ENCODE data around the gene PLCH1.

PLCH1 gene

DNA sequence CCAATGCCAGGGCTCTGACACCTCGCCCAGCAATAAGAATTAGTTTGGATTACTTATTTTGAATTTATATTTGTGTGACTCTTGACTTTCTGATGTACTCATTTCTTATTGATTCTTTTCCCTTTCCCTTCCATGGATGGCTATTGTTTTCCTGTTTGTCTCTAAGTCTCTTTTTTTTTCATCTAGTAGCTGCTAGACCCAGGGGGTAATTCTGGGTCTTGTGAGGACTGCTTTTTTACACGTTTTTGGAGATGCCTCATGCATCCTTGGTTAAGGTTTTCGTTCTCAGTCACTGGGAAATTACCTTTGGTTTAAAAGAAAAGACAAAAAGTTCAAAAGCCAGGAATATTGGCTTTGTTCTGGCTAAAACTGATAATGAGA, 381.2 kb downstream of the PLCH1 start:
- Mint-ChIP-seq H3K4me3 (no peak overlapping the region), H3K27ac (no peak overlapping the region), H3K4me1 (no peaks in the 10 kb centered on the region), H3K9me3 (peaks cover 9% of the 10 kb centered on the region), H3K27me3 (no peaks in the 10 kb centered on the region), H3K36me3 (no peaks in the 10 kb centered on the region)
- ATAC-seq, result no peak

DNA sequence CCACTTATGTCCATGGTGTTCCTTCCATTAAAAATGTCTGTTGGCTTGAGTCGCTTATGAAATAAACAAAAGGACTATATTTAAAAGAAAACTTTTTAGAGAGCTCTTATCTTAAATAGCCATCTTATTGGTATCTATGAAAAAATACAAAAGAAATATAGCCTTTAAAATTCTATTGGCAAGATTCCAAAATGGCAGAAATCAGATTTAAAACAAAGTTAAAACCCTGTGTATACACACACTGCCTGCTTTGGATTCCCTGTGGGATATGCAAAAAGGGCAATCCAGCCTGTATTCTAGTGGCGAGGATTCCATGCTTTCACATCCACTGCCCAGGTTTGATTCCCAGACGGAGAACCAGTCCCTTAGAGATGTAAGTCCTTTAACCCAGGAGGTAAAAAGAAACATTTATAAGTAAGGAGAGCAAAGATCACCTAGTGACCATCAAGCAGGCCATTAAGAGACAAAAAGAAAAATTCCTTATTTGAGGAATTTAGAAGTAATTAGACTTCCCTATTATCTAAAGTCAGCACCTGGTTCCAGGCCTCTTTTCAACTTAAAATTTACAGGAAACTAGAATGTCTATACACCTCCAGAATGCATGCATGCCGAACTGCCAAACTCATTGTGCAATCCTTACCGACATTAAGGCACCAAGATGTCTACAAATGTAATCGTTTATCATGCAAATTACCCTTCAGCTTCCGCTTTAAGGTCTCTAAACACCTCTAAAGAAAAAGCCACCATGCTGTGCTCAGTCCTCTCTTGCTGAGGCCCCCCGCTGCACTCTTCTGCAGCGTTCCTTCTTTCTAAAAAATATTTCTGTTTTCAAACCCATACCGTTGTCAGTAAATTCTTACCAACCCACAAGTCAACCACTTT, 381.8 kb downstream of the PLCH1 start:
- Mint-ChIP-seq H3K4me1 (no peaks in the 10 kb centered on the region), H3K27me3 (no peaks in the 10 kb centered on the region), H3K4me3 (no peak overlapping the region), H3K9me3 (peaks cover 9% of the 10 kb centered on the region), H3K36me3 (no peaks in the 10 kb centered on the region), H3K27ac (no peak overlapping the region)
- no peak for ATAC-seq

DNA sequence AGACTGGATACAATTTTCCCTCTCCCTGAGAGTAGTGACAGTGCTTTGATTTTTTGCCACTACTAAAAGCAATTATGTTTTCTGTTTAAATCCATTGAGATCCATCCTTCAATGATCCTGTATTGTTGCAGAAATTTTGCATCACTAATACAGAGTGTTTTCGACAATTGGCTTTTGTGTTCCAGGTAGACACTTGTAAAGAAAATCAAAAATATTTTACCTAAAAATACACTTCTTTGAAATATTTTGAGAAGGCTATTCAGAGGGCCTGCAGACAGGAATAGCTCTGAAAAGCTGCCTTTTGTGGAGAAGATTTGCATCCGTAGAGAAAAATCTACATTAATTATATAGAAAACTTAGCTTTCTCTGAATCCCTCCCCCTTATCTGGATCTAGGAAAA, 384.6 kb downstream of the PLCH1 start:
- no peak for ATAC-seq
- no peaks in the 10 kb centered on the region for H3K4me1 Mint-ChIP-seq
- no peak overlapping the region for H3K4me3 Mint-ChIP-seq
- H3K27ac Mint-ChIP-seq, result no peak overlapping the region
- H3K9me3 Mint-ChIP-seq, result peaks cover 9% of the 10 kb centered on the region
- no peaks in the 10 kb centered on the region for H3K27me3 Mint-ChIP-seq
- H3K36me3 Mint-ChIP-seq, result no peaks in the 10 kb centered on the region

DNA sequence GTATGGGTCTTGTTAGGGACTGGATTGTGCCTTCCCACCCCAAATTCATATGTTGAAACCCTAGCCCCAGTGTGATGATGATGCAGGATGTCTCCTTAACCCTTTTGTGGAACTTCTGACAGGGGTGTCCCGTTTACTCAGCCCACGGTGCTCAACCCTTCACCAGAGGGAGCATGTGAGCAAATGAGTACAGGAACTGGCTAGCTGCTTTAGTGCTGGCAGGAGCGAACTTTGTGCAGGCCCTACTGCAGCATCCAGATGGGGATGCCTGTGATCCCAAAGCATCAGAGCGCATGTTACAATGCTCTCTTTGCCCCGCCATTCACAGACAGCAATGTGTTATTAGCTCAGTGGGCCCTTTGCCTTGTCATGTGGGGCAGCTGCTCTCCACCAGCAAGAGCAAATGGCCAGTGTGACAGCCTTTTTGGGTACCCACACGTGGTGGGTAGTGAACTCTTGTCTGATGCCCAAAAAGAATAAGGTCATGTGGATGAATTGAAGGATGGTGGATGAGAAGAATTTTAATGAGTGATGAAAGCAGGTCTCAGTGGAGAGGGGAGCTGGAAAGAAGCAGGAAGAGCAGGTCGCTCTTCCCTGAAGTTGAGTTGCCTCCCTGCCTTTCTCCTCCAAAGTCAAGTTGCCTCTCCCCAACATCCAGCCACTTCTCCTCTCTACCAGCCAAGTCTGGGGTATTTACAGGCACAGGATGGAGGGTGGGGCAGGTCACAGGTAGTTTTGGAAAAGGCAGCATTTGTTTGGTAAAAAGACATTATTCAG, 388.1 kb downstream of the PLCH1 start:
- no peak for ATAC-seq
- H3K4me1 Mint-ChIP-seq, result no peaks in the 10 kb centered on the region
- no peaks in the 10 kb centered on the region for H3K27me3 Mint-ChIP-seq
- H3K4me3 Mint-ChIP-seq, result no peak overlapping the region
- H3K9me3 Mint-ChIP-seq, result no peaks in the 10 kb centered on the region
- no peak overlapping the region for H3K27ac Mint-ChIP-seq
- H3K36me3 Mint-ChIP-seq, result no peaks in the 10 kb centered on the region

DNA sequence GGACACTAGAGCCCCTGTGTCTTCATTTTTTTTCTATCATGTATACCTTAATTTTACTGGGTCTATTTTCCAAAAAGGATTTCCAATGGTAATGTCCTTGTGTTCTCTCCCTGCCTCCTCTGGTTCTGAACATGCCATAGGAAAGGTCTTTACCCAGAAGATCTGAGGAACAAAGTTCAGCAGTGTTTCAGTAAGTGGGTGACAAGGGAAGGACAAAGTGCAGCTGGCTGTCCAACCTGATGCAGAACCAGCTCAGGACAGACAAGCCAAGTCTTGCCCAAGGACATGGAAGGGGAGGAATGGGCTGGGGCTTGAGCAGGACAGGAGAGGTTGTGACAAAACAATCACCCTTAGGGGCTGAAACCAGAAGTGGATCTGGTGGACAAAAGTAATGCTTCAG, 390.2 kb downstream of the PLCH1 start:
- no peaks in the 10 kb centered on the region for H3K27me3 Mint-ChIP-seq
- no peaks in the 10 kb centered on the region for H3K9me3 Mint-ChIP-seq
- H3K4me3 Mint-ChIP-seq, result no peak overlapping the region
- no peak overlapping the region for H3K27ac Mint-ChIP-seq
- H3K36me3 Mint-ChIP-seq, result no peaks in the 10 kb centered on the region
- no peaks in the 10 kb centered on the region for H3K4me1 Mint-ChIP-seq
- no peak for ATAC-seq

DNA sequence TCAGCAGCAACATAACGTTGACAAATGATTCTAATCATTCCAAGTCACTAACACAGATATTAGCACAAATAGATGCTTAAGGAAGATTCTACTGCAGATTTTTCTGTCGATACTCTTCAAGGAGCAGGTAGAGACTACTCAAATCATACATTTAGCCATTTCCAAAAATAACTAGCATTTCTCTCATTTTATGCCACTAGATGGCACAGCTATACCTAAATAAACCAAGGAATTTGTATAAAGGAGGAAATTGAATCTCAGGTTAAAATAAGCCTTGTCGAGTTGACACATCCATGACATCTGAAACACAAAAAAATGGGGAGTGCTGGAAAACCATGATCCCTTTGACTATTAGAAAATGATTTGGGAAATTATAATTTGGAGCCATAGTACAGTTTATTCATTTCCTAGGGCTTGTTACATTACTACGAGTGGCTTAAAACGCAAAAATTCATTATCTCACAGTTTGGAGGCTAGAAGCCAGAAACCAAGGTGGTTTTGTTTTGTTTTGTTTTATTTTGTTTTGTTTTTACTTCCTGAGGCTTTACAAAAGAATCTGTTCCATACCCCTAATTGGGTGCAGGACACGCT, 391.9 kb downstream of the PLCH1 start:
- Mint-ChIP-seq H3K9me3 (no peaks in the 10 kb centered on the region), H3K27me3 (no peaks in the 10 kb centered on the region), H3K27ac (no peak overlapping the region), H3K4me1 (no peaks in the 10 kb centered on the region), H3K4me3 (no peak overlapping the region), H3K36me3 (no peaks in the 10 kb centered on the region)
- no peak for ATAC-seq

DNA sequence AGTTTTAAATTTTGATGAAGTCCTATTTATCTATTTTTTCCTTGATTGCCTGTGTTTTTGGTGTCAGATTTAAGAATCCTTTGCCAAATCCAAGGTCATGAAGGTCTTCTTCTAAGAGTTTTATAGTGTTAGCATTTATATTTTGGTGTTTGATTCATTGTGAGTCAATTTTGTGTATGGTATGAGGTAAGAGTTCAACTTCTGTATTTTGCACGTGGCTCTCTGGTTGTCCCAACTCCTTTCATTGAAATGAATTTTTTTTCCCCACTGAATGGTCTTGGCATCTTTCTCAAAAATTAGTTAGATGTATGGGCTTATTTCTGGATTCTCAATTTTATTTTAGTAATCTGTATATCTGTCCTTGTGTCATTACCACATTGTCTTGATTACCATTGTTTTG, 394.3 kb downstream of the PLCH1 start:
- Mint-ChIP-seq H3K27ac (no peak overlapping the region), H3K27me3 (no peaks in the 10 kb centered on the region), H3K9me3 (no peaks in the 10 kb centered on the region), H3K4me3 (no peak overlapping the region), H3K4me1 (no peaks in the 10 kb centered on the region), H3K36me3 (no peaks in the 10 kb centered on the region)
- ATAC-seq, result no peak

DNA sequence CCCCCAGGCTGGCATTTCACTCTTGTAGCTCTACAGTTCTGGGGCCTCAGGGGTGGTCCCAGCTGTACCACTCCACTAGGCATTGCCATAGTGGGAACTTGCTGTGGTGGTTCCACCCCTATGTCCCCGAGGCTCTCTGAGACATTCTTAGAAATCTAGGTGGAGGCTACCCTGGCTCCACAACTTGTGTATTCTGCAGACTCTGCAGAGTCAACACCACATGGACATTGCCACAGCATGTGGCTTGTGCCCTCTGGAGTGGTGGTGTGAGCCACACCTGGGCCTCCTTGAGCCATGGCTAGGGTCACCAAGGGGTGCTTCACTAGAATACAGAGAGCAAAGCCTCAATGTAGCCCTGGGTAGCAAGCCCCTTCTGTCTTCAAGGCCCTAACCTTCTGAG, 397.0 kb downstream of the PLCH1 start:
- H3K4me3 Mint-ChIP-seq, result no peak overlapping the region
- no peak overlapping the region for H3K27ac Mint-ChIP-seq
- no peaks in the 10 kb centered on the region for H3K9me3 Mint-ChIP-seq
- H3K4me1 Mint-ChIP-seq, result no peaks in the 10 kb centered on the region
- H3K27me3 Mint-ChIP-seq, result no peaks in the 10 kb centered on the region
- H3K36me3 Mint-ChIP-seq, result no peaks in the 10 kb centered on the region
- ATAC-seq, result peak; percentile 62

DNA sequence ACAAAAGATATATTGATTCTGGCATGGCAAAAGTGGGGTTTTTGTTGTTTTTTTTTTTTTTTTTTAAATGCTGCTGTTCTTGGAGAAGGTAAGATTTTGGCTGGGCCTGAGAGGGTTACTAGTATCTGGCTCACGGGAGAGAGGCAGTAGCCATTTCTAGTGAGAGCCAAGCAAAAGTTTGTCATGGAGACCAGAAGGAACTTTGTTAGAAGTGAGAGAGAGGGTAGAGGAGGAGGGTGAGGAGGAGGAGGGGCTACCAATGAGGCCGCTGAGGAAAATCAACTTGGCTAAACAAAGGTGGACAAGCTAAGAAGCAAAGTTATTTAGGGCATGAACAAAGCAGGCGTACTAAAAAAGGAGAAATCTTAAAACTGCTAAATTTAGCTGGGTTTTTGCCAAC, 402.5 kb downstream of the PLCH1 start:
- H3K9me3 Mint-ChIP-seq, result no peaks in the 10 kb centered on the region
- H3K36me3 Mint-ChIP-seq, result no peaks in the 10 kb centered on the region
- H3K27ac Mint-ChIP-seq, result no peak overlapping the region
- H3K4me1 Mint-ChIP-seq, result no peaks in the 10 kb centered on the region
- H3K27me3 Mint-ChIP-seq, result peaks cover 10% of the 10 kb centered on the region
- ATAC-seq, result no peak
- no peak overlapping the region for H3K4me3 Mint-ChIP-seq

DNA sequence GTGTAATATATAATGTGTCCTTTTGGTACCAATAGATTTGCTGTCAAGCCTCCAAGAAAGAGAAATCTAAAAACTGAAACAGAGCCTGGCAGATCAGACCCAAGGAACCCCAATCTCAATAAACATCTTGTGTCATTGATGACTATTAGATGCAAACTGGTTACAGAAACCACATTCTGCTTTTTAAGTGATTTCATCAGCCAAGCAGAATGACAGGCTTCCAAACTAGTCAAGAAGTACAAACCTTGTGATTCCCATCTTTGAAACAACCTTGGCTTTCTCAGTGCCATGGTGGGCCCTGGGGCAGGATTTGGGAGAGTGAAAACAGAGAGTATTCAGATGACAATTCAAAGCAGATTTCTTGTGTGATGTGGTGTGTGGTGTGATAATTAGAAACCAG, 405.8 kb downstream of the PLCH1 start:
- no peak overlapping the region for H3K27ac Mint-ChIP-seq
- ATAC-seq, result no peak
- no peaks in the 10 kb centered on the region for H3K36me3 Mint-ChIP-seq
- no peaks in the 10 kb centered on the region for H3K4me1 Mint-ChIP-seq
- H3K27me3 Mint-ChIP-seq, result peaks cover 10% of the 10 kb centered on the region
- no peak overlapping the region for H3K4me3 Mint-ChIP-seq
- H3K9me3 Mint-ChIP-seq, result no peaks in the 10 kb centered on the region

DNA sequence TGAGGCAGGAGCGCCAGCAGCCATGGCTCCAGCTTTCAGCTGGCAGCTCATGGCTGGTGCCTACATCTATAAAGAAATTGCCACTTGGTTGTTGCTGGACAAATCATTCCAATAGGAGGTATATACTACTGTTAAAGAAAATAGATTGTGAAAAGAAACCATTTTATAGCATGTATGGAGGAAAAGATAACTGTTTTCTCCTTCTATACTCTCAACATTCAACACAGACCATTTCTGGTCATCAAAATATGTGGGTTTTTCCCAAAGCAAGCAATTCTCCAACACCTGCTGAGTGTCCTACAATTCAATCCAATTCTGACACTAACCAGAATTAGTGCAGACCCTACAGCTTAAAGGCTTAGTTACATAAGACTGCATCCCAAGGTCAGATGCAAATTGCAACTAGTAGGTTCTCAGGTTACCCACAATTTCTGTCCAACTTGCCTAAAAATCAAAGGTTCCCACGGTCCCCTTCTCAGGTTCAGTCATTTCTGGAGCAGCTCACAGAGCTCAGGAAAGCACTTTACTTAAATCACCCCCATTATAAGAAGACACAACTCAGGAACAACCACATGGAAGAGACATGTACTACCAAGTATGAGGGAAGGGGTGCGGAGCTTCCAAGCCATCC, 409.0 kb downstream of the PLCH1 start:
- no peak for ATAC-seq
- Mint-ChIP-seq H3K36me3 (no peaks in the 10 kb centered on the region), H3K4me1 (no peaks in the 10 kb centered on the region), H3K27me3 (no peaks in the 10 kb centered on the region), H3K4me3 (no peak overlapping the region), H3K9me3 (no peaks in the 10 kb centered on the region), H3K27ac (no peak overlapping the region)

DNA sequence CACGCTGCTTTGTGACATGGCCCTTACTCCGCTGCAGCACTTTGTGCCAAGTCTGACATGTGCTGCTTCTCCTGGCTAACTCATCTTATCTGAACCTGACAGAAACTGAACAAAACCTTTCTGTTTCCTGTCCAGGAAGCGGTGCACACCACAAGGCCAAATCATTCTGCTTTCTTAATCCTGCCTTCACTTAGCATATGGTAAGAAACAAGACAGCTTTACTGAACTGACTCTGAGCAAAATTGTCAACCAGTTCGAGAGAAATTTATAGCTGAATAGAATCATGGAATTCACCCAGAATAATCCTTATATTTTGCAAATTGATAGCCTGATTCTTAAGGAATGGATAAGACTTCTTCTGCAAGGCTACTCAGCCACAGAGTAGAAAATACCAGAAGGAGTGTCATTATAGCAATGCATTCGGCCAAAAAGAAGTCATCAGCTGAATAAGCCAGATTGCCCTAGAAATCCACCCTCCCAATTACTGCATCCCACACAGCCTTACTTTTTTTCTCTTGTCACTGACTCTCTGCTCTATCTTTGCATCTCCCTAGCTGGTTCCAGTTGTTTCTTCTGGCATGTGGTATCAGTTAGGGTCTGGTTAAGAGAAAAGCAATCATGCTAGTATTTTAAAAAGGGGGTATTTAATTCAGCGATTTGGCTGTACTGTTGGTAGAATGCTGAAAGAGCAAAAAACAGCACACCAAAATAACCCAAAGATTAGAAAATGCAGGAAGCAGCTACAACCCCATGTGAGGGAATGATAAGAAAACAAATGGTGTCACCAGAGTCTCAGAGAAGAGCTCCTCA, 409.8 kb downstream of the PLCH1 start:
- no peaks in the 10 kb centered on the region for H3K27me3 Mint-ChIP-seq
- no peaks in the 10 kb centered on the region for H3K9me3 Mint-ChIP-seq
- H3K4me3 Mint-ChIP-seq, result no peak overlapping the region
- no peaks in the 10 kb centered on the region for H3K36me3 Mint-ChIP-seq
- no peaks in the 10 kb centered on the region for H3K4me1 Mint-ChIP-seq
- H3K27ac Mint-ChIP-seq, result no peak overlapping the region
- no peak for ATAC-seq

DNA sequence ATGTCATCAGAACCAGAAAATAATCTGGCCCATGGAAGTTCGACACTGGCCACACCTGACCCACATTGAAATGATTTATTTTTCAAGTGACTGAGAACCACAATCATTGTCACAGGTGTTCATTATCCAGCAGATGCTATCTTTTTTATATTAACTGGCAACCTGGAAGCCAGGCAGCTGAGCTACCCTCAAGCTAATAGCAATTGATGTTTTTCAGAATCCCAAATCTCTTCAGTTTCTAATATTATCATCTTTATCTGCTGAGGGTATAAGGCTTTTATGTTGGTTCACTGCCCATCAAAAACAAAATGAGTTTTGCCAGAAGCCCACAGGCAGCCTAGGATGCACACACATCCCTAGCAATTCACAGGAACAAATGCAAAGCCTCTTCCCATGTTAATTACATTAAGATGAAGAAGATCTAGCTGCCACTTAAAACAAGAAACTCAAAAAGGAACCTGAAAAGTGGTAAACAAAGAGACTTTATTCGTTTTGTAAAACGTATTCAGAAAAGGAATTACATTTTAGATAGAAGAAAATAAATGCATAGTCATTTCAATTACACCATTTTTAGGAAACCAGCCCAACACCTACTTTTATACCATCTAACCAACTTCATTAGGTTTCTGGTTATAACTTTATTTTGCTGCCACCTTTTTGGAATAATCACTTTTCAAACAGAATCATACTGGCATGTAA, 410.5 kb downstream of the PLCH1 start:
- H3K4me1 Mint-ChIP-seq, result no peaks in the 10 kb centered on the region
- no peak for ATAC-seq
- no peak overlapping the region for H3K27ac Mint-ChIP-seq
- no peaks in the 10 kb centered on the region for H3K27me3 Mint-ChIP-seq
- H3K4me3 Mint-ChIP-seq, result no peak overlapping the region
- no peaks in the 10 kb centered on the region for H3K36me3 Mint-ChIP-seq
- H3K9me3 Mint-ChIP-seq, result no peaks in the 10 kb centered on the region

DNA sequence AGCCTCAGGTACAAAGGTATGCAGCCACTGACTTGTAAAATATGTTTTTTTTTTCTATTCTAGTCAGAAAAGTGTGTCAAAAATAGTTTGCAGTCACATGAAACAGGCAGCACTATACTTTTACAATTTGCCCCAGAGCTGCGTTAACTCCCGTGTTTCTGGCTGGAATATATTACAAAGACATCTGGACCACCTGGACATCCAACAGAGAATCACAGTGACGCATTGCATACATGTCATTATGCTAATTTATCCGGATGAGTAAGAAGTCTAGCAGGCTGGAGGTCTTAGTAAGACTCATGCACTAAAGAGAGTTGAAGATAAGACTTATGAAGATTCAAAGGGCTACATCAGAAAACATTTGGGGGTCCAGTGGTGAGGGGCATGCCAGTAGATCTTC, 412.2 kb downstream of the PLCH1 start:
- Mint-ChIP-seq H3K4me1 (no peaks in the 10 kb centered on the region), H3K36me3 (no peaks in the 10 kb centered on the region), H3K9me3 (no peaks in the 10 kb centered on the region), H3K4me3 (no peak overlapping the region), H3K27me3 (no peaks in the 10 kb centered on the region), H3K27ac (no peak overlapping the region)
- no peak for ATAC-seq
